SH-SY5Y (cell line): ENCODE measurements around the gene HS3ST5.

Experiments used
- GATA2 ChIP-seq: IDR thresholded peaks from 2 replicates; pipeline ENCODE4 v1.6.1; 2011; ENCODE audit warnings: mild to moderate bottlenecking, low read depth, low read length
- GATA3 ChIP-seq: IDR thresholded peaks from 2 replicates; pipeline ENCODE4 v1.6.1; 2011; ENCODE audit warnings: low read depth, mild to moderate bottlenecking, low read length, moderate library complexity

GRCh38 chr6:114290864-114291263, 52.0 kb downstream of the HS3ST5 start:
- TF ChIP-seq GATA3 (no peak), GATA2 (no peak)
